Endothelial cell of umbilical vein (primary cell): Measurements from ENCODE around the gene RNASE8.

Experiments used
- POLR2A ChIP-seq: IDR thresholded peaks from 2 replicates; pipeline ENCODE4 v1.6.1; 2012; ENCODE audit warnings: low read depth, mild to moderate bottlenecking, control low read depth, low read length
- TF ChIP-seq, protein P1 (sequence below), 2 donors: IDR thresholded peaks; 1 replicate in 1 of 2; 2 replicates in 1 of 2; pipeline ENCODE4 v1.5.1; 2011; ENCODE audit warnings: low read length in 2 of 2, mild to moderate bottlenecking in 2 of 2, moderate library complexity in 2 of 2, control low read depth in 1 of 2, inconsistent platforms in 1 of 2, low read depth in 1 of 2; ENCODE audit not compliant: insufficient read depth in 1 of 2; ENCODE audit errors: extremely low read depth in 1 of 2

- TF ChIP-seq, protein P1, sequence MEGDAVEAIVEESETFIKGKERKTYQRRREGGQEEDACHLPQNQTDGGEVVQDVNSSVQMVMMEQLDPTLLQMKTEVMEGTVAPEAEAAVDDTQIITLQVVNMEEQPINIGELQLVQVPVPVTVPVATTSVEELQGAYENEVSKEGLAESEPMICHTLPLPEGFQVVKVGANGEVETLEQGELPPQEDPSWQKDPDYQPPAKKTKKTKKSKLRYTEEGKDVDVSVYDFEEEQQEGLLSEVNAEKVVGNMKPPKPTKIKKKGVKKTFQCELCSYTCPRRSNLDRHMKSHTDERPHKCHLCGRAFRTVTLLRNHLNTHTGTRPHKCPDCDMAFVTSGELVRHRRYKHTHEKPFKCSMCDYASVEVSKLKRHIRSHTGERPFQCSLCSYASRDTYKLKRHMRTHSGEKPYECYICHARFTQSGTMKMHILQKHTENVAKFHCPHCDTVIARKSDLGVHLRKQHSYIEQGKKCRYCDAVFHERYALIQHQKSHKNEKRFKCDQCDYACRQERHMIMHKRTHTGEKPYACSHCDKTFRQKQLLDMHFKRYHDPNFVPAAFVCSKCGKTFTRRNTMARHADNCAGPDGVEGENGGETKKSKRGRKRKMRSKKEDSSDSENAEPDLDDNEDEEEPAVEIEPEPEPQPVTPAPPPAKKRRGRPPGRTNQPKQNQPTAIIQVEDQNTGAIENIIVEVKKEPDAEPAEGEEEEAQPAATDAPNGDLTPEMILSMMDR (IDR thresholded peaks at IDR 0.05; ENCODE audit: extremely low read depth in 1 of 2, insufficient read depth in 1 of 2, low read depth in 1 of 2, low read length in 2 of 2), result no peak
- no peak for TF ChIP-seq POLR2A
These were observed 31.2 kb upstream of the RNASE8 start for GRCh38 chr14:21026274-21026987.
